Ammon's horn (tissue), 1 donor: ENCODE data around the gene RNASEL.
A peak's percentile ranks its signal among the peaks of the same experiment; 100 is the strongest.

Experiments used
- DNase-seq: peaks from one replicate; pipeline ENCODE4 v3.0.0-alpha.2; 2016; ENCODE audit warnings: low spot score

RNASEL gene

GRCh38 chr1:182620924-182621585 lies 32.0 kb upstream of the RNASEL start:
- no peak for DNase-seq

- no peak for DNase-seq
Observed at GRCh38 chr1:182617734-182618351, 28.8 kb upstream of the RNASEL start.

DNA sequence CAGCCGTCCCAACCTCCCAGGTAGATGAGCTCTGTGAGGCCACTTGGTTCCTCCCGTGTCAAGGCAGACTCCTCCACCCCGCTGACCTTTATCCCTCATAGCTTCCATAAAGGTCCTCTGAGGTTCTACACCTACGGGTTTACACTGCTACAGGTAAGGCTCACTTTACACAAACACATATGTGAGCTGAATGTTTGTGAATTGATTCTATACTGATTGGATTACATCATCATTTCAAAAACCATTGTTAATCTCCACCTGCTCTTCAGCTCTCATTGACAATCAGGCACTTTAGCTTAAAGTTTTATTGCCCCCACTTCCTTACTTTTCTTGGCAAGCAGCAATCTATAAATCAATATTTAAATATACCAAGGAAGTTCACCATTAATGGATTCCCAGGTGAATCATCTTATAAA lies 28.0 kb upstream of the RNASEL start:
- DNase-seq = no peak

- peak; percentile 71 for DNase-seq
Observed at GRCh38 chr1:182616130-182617013, 27.3 kb upstream of the RNASEL start.

DNA sequence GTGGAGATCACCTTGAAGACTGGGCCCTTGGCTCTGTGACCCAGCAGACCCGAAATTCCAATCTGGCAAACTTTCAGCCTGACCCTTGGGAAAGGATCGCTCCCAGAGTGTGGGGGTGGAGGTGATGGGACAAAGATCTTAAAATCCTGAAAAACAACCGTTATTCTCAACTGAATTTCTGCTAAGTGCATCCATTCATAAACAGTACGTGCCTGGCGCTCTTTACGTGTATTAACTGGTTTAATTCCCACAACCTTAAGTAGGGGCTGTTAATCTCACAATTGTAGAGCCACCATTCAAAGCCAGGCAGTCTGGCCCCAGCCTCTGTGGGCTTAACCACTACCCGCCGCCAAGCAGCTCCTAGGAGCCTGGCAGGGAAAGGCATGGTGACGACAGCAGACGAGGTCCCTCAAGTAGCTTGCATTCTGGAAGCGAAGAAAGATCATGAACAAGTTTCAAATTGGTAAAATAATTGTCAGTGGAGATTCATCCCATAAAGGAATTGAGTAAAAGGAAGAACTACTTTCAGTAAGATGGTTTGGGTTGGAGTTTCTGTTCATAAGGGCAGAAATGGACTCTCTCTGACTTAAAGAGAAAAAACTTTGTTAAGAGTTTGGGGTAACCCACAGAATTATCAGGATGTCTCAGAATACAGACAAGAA lies 26.5 kb upstream of the RNASEL start:
- DNase-seq = peak; percentile 80

GRCh38 chr1:182614796-182615454 lies 25.9 kb upstream of the RNASEL start:
- DNase-seq = peak; percentile 72

DNA sequence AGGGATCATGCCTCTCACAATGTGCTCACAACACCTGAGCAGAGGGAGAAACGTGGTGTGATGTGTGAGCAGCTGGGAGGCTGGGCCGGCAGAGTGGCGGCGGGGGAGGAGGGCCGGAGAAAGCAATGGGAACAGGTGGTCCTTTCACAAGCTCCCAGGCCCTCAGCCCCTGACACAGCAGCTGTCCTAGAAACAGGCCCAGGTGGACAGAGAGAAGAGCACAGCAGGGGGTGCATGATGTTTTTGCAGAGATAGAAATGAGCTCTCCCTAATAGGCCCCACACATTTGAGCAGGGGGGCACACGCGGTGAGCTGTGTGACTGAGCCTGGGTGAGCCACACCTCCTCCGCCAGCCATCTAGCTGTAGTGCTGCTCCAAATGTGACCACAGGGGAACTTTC lies 22.7 kb upstream of the RNASEL start:
- no peak for DNase-seq

- DNase-seq = no peak
Observed at GRCh38 chr1:182611326-182611725, 22.3 kb upstream of the RNASEL start.

GRCh38 chr1:182610606-182611194 lies 21.6 kb upstream of the RNASEL start:
- DNase-seq = no peak

DNA sequence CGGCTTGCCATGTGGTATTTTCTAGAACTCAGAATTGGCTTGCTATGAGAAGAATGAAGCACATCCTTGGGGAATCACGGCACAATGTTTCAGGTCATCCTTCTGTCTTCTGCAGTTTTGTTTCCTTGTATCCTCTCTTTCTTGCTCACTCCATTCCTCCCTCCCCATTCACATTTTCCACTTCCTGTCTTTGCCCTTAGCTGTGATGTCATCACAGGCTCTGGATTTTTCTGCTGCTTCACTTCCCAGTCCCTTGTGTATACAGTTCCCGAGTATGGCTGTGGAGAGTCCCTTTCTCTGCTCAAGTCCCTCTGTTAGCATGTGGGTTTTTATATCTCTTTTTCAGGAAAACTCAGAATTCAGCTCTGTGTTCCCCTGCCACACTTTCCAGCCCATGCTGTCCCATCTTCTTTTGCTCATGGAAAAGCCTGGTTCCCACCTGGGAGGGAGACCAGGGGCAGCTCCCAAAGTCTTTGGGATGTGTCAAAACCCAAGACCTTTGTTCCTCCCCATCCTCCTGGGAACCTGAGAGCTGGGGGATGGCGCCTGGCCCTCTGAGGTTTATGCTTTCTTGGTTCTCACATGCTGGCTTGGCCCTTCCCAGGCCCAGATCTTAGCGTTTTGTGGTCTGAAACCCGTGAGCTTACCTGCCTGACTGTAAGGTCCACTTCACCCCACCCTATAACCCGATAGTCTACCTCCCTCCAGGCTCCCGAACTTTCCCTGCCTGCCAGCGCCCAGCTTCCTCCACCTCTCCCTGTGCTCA lies 20.0 kb upstream of the RNASEL start:
- DNase-seq = no peak

DNA sequence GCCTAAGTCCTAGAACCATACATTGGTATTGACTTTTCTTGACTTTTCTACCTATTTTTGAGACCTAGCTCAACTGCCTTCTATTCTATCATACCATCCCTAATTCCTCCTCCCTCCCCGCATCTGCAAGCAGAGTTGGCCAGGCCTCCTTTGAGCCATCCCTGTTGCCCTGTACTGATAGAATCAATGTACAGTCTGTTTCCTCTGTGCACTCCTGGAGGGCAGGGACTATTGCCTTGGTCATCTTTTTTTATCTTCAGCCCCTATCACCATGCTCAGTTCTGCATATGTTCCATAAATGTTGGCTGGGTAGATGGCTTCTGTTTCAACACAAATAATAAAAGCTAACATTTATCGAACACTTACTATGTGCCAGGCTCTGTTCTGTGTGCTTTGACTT lies 19.2 kb upstream of the RNASEL start:
- DNase-seq = no peak

- DNase-seq = no peak
Observed at GRCh38 chr1:182607566-182607965, 18.5 kb upstream of the RNASEL start.

- peak; percentile 93 for DNase-seq
Observed at GRCh38 chr1:182604175-182605164, 15.4 kb upstream of the RNASEL start, which contains the start of gene RGS16. RGS16 (minus strand) TSS chr1:182604389; CDS start chr1:182604259, 130 bp downstream.

DNA sequence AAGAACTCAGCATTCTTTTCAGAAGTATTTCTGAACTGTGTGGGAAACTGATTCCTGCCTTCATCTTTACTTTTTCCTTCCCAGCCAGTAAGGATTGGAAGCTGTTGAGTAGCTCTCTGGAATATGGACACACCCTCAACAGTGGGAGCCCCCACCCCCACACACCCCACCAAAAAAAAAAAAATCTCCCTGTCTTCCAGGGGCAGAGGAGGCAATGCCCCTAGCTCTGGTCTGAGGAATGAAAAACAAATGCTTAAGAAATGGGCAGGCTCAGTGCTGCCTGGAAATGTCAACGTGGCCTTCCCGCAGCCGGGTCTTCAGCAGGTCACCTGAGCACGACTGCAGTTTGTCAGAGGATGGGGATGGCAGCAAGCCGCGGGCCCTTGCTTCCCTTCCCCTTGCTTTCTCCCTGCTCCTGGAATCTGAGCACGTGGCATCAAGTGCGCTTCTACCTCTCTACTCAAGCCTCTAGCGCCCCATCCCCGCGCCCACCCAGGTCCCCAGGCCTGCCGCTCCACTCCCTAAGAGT lies 14.7 kb upstream of the RNASEL start:
- DNase-seq = no peak

DNA sequence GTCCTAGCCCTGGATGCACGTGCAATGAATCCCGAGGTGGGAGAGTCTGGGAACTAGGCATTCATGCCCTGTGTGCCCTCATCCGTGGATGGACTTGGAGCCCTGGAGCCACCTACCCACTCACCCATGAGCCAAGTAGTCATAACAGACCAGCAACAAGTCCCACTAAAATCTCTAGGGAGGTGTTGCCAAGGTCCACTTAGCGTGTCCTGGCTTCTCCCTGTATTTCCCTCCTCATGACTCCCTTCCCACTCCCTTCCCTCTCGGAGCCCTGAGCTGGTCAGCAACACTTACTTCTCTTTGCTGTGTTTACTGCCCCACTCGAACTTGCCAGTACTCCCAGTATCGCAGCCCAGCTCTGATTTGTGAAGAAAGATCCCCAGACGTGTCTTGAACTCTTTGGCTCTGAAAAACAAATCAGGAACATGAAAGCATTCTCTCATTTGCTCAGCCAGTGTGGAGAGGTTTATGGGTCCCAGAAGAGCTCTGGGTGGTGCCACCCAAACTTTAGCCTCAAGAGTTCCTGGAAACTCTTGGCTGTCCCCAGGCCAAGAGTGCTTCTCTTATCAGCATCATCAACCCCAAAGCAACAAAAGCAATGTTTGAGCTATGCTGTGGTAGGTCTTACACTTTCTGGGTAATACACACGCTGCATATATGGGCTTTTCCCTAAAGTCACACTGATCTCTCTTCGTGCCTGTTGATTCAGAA lies 14.0 kb upstream of the RNASEL start:
- no peak for DNase-seq

GRCh38 chr1:182601913-182602312 lies 12.9 kb upstream of the RNASEL start:
- DNase-seq = peak; percentile 48

DNA sequence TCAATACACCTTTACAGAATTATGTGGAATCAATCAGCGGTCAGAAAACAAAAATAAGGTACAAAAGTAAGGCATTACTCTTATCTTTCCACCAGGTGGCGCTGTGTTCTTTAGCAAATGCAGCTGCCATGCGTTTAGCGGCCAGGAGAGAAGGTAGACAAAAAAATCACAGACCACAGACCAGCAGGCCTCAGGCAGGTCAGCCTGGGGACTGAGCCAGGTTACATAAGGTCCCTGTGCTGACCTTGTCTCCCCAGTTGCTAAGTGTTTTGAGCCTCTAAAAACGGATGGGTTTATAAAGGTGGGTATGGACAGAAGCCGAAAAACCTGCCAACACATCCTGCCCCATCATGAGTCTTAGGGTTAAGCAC lies 12.3 kb upstream of the RNASEL start:
- DNase-seq = peak; percentile 91

DNA sequence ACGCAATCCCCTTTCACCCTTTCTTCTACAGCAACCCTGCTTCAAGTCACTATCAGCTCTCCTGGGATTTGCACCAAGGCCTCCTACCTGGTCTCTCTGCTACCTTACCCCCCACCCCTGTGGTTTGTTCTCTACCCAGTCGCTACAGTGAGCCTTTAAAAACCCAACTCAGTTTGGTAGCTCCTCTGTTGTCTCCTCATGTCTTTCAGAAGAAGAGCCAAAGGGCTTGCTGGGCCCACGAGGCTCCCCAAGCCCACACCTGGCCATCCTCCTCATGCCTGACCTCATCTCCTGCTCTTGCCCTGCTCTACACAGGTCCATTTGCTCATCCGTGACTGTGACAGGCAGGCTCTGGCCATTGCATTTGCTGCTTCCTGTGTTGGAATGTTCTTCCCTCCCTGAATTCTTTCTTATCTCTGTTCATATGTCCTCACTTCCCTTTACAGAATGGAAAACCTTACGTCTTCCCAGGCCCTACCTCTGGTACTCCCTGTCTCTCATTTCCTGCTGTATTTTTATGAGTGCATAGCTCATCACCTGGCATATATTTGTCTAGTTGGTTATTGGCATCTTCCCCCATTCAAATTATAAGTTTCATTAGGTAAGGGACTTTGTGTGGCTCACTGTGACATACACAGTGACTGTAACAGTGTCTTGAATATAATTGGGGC lies 11.8 kb upstream of the RNASEL start:
- DNase-seq = no peak
